CD14-positive monocyte (primary cell): ENCODE measurements around the gene MICB. TPM values are rescaled to one million over a fixed set of nuclear protein-coding genes. Genes with fewer than 3 reads are reported as not detected.

Experiments used
- DNase-seq, 3 donors: peaks; one replicate each; pipeline ENCODE4 v3.0.0-alpha.2; 2011 to 2022
- H2AFZ ChIP-seq: 2 replicates; pipeline ENCODE4 v1.6.0; 2012; ENCODE audit warnings: mild to moderate bottlenecking, low read depth, low read length, inconsistent platforms; ENCODE audit not compliant: insufficient read depth, poor library complexity, severe bottlenecking
- H3K27ac ChIP-seq, 2 donors: 1 replicate in 1 of 2; 2 replicates in 1 of 2; pipeline ENCODE4 v1.5.1; 2012 to 2013; ENCODE audit warnings: low read length in 2 of 2, control low read depth in 1 of 2, inconsistent platforms in 1 of 2, low read depth in 1 of 2, mild to moderate bottlenecking in 1 of 2
- H3K27me3 ChIP-seq, 2 donors: one replicate each; pipeline versions ENCODE4 v1.6.0 to v1.6.1; 2011 to 2013; ENCODE audit warnings: low read length in 2 of 2; ENCODE audit not compliant: control insufficient read depth in 2 of 2, insufficient read depth in 2 of 2
- H3K36me3 ChIP-seq, 2 donors: replicated peaks in 1 of 2; 1 replicate in 1 of 2; 2 replicates in 1 of 2; pipeline versions ENCODE4 v1.5.1 to v1.6.1; 2012 to 2013; ENCODE audit warnings: low read length in 2 of 2, control low read depth in 1 of 2, inconsistent platforms in 1 of 2, mild to moderate bottlenecking in 1 of 2; ENCODE audit not compliant: insufficient read depth in 2 of 2, control insufficient read depth in 1 of 2
- H3K4me1 ChIP-seq, 2 donors: 1 replicate in 1 of 2; 2 replicates in 1 of 2; pipeline versions ENCODE4 v1.5.1 to v1.6.1; 2012 to 2013; ENCODE audit warnings: low read length in 2 of 2, control low read depth in 1 of 2, inconsistent platforms in 1 of 2, mild to moderate bottlenecking in 1 of 2, moderate library complexity in 1 of 2; ENCODE audit not compliant: insufficient read depth in 2 of 2, control insufficient read depth in 1 of 2
- H3K4me2 ChIP-seq: replicated peaks from 2 replicates; pipeline ENCODE3; 2012; ENCODE audit warnings: low read length, moderate library complexity, mild to moderate bottlenecking; ENCODE audit not compliant: poor library complexity, severe bottlenecking; ENCODE audit errors: extremely low read depth
- H3K4me3 ChIP-seq, 3 experiments: fragments of 200-600 bp in 1 of 3; sonication (generic) in 1 of 3; replicated peaks in 1 of 3; 1 replicate in 2 of 3; 2 replicates in 1 of 3; pipeline ENCODE4 v1.5.1; 2011 to 2013; ENCODE audit warnings: low read length in 3 of 3, mild to moderate bottlenecking in 3 of 3, control low read depth in 2 of 3, low read depth in 2 of 3, inconsistent platforms in 1 of 3, moderate library complexity in 1 of 3
- H3K79me2 ChIP-seq: 2 replicates; pipeline ENCODE4 v1.6.0; 2012; ENCODE audit warnings: mild to moderate bottlenecking, control low read depth, inconsistent platforms, low read length, moderate library complexity; ENCODE audit not compliant: insufficient read depth
- H3K9ac ChIP-seq: 2 replicates; pipeline ENCODE4 v1.6.0; 2017; ENCODE audit warnings: low read length, mild to moderate bottlenecking; ENCODE audit not compliant: insufficient read depth, poor library complexity, severe bottlenecking
- H3K9me3 ChIP-seq, 2 donors: replicated peaks in 1 of 2; 1 replicate in 1 of 2; 2 replicates in 1 of 2; pipeline versions ENCODE4 v1.5.1 to v1.6.1; 2012 to 2013; ENCODE audit warnings: low read length in 2 of 2, control low read depth in 1 of 2; ENCODE audit not compliant: control insufficient read depth in 1 of 2, insufficient read depth in 1 of 2
- H4K20me1 ChIP-seq: 2 replicates; pipeline ENCODE4 v1.6.0; 2012; ENCODE audit warnings: mild to moderate bottlenecking, low read length, control low read depth, moderate library complexity; ENCODE audit not compliant: insufficient read depth
- H3K27ac Mint-ChIP-seq, 7 donors: one replicate each; pipeline ENCODE4 v1.8.0; 2020; ENCODE audit warnings: mild to moderate bottlenecking in 7 of 7, mixed read lengths in 7 of 7, moderate library complexity in 6 of 7, inconsistent platforms in 2 of 7
- H3K27me3 Mint-ChIP-seq, 3 donors: one replicate each; pipeline ENCODE4 v1.8.0; 2021 to 2022; ENCODE audit warnings: low read depth in 3 of 3, mild to moderate bottlenecking in 3 of 3, mixed read lengths in 3 of 3, moderate library complexity in 3 of 3, inconsistent platforms in 1 of 3
- H3K36me3 Mint-ChIP-seq, 2 donors: one replicate each; pipeline ENCODE4 v1.8.0; 2020; ENCODE audit warnings: mixed read lengths in 2 of 2, inconsistent platforms in 1 of 2, mild to moderate bottlenecking in 1 of 2
- H3K4me1 Mint-ChIP-seq: one replicate; pipeline ENCODE4 v1.8.0; 2020; ENCODE audit warnings: mild to moderate bottlenecking, mixed read lengths
- H3K4me3 Mint-ChIP-seq, 2 donors: one replicate each; pipeline ENCODE4 v1.8.0; 2020; ENCODE audit warnings: mild to moderate bottlenecking in 2 of 2, mixed read lengths in 2 of 2, moderate library complexity in 1 of 2
- H3K9me3 Mint-ChIP-seq, 7 donors: one replicate each; pipeline ENCODE4 v1.8.0; 2020 to 2022; ENCODE audit warnings: mixed read lengths in 7 of 7, mild to moderate bottlenecking in 6 of 7, moderate library complexity in 6 of 7, inconsistent platforms in 2 of 7
- CTCF ChIP-seq: fragments of 200-600 bp; IDR thresholded peaks from one replicate; pipeline ENCODE4 v1.8.0; 2022; ENCODE audit warnings: antibody characterized with exemption, mild to moderate bottlenecking
- WGBS: methylation state at CpG from one replicate; pipeline ENCODE4 v1.1.5; 2013; ENCODE audit warnings: missing lambda C conversion rate; ENCODE audit not compliant: insufficient coverage; 5-methylcytosine and 5-hydroxymethylcytosine counted together
- intact Hi-C, 2 donors: fragments of 100-400 bp; cut with micrococcal nuclease; formaldehyde crosslinking; loops; one replicate each; pipeline versions ENCODE4 v1.15.0 to v1.15.1; 2023
- polyA plus RNA-seq, 3 donors: library from polyadenylated mRNA; depleted of rRNA in 1 of 3; unstranded in 2 of 3; stranded (reverse) in 1 of 3; fragments of 300-500 nt in 2 of 3; fragments of >200 nt in 1 of 3; fragmentation: Illumina TruSeq in 2 of 3; gene quantifications; 1 replicate in 2 of 3; 2 replicates in 1 of 3; pipeline ENCODE4 v1.2.3, GENCODE V29; 2012 to 2021

Gene MICB
- polyA plus RNA-seq, 3 donors: 8.1 to 34.8 (median 11.4) TPM

- no peak for DNase-seq
- H3K4me1 Mint-ChIP-seq: peaks cover 80% of the 10 kb centered on the region
- Histone ChIP-seq H2AFZ (no peak overlapping the region), H4K20me1 (no peaks in the 10 kb centered on the region), H3K9ac (peak overlapping the region; percentile 75), H3K27ac (peak overlapping the region; percentile 96 to 98), H3K36me3 (no peaks in the 10 kb centered on the region), H3K9me3 (no peaks in the 10 kb centered on the region), H3K4me1 (peaks cover 84 to 85% of the 10 kb centered on the region in 2 donors), H3K4me2 (peak overlapping the region; percentile 78), H3K27me3 (no peaks in the 10 kb centered on the region), H3K79me2 (peaks cover 15% of the 10 kb centered on the region), H3K4me3 (peak overlapping the region; percentile 3 to 66 (median 13))
- H3K4me3 Mint-ChIP-seq: peak overlapping the region; percentile 79 to 81
- peaks cover 17 to 28% of the 10 kb centered on the region in 2 donors for H3K36me3 Mint-ChIP-seq
- H3K27me3 Mint-ChIP-seq: peaks cover 0 to 2% (median 0%) of the 10 kb centered on the region in 3 donors
- no peak for TF ChIP-seq CTCF
- no peaks in the 10 kb centered on the region for H3K9me3 Mint-ChIP-seq
- WGBS: 10% methylated on average over 2 of the region's 4 CpGs
- intact Hi-C loops: loop anchor here in 1 of 2 donors (2.0 kb wide), 1 partner anchor 27 kb away; the partner anchor contains the start of gene LST1
- H3K27ac Mint-ChIP-seq: peak overlapping the region; percentile 91 to 98 (median 94)
Observed at GRCh38 chr6:31559606-31559957, 61.6 kb downstream of the MICB start.

- peaks cover 15% of the 10 kb centered on the region for H3K79me2 ChIP-seq
- H3K4me1 ChIP-seq: peaks cover 84 to 85% of the 10 kb centered on the region in 2 donors
- peak overlapping the region in 2 of 3 experiments; percentile 4 to 66 for H3K4me3 ChIP-seq
- H3K4me1 Mint-ChIP-seq: peaks cover 84% of the 10 kb centered on the region
- intact Hi-C loops: loop anchor here in 1 of 2 donors (1.0 to 2.0 kb wide), 2 partner anchors 8 to 27 kb away; partner anchors contain the start of gene LST1
- peak overlapping the region; percentile 79 to 81 for H3K4me3 Mint-ChIP-seq
- H3K9me3 Mint-ChIP-seq: no peaks in the 10 kb centered on the region
- H3K27me3 ChIP-seq: no peaks in the 10 kb centered on the region
- peak overlapping the region; percentile 91 to 98 (median 94) for H3K27ac Mint-ChIP-seq
- 0% methylated on average over 4 of the region's 7 CpGs for WGBS
- H2AFZ ChIP-seq: no peak overlapping the region
- peak overlapping the region; percentile 78 for H3K4me2 ChIP-seq
- H3K36me3 ChIP-seq: no peaks in the 10 kb centered on the region
- H3K9me3 ChIP-seq: no peaks in the 10 kb centered on the region
- H3K9ac ChIP-seq: peak overlapping the region; percentile 75
- H3K27me3 Mint-ChIP-seq: peaks cover 0 to 4% (median 0%) of the 10 kb centered on the region in 3 donors
- peaks cover 15 to 26% of the 10 kb centered on the region in 2 donors for H3K36me3 Mint-ChIP-seq
- peak; percentile 94 to 97 (median 95) for DNase-seq
- TF ChIP-seq CTCF: no peak
- H4K20me1 ChIP-seq: no peaks in the 10 kb centered on the region
- peak overlapping the region; percentile 96 to 98 for H3K27ac ChIP-seq
Observed at GRCh38 chr6:31559958-31560696, 62.2 kb downstream of the MICB start.
